Liver (tissue), 3 donors: ENCODE data around the gene LAMP1.

Experiments
- ATF3 ChIP-seq: IDR thresholded peaks from 2 replicates; pipeline ENCODE4 v1.6.1; 2016; ENCODE audit warnings: antibody characterized with exemption
- CTCF ChIP-seq: fragments of 150-350 bp; IDR thresholded peaks from 2 replicates; pipeline ENCODE4 v1.5.1; 2017; ENCODE audit warnings: improper control_type of control experiment, low read depth, low read length; ENCODE audit not compliant: missing input control
- EGR1 ChIP-seq, 2 donors: IDR thresholded peaks; 2 replicates each; pipeline ENCODE4 v1.6.1; 2016 to 2018; ENCODE audit warnings: antibody characterized with exemption in 2 of 2, low read depth in 2 of 2
- MAX ChIP-seq: IDR thresholded peaks from 2 replicates; pipeline ENCODE4 v1.6.1; 2016; ENCODE audit warnings: antibody characterized with exemption
- NR2F2 ChIP-seq: IDR thresholded peaks from 2 replicates; pipeline ENCODE4 v1.6.1; 2016; ENCODE audit warnings: antibody characterized with exemption
- donor health status: healthy.
- donor health status: healthy.

GRCh38 chr13:113273321-113273720, 23.7 kb upstream of the LAMP1 start:
- TF ChIP-seq NR2F2, result no peak
- no peak for TF ChIP-seq MAX
- TF ChIP-seq CTCF, result no peak
- no peak for TF ChIP-seq EGR1 (IDR thresholded peaks at IDR 0.05; ENCODE audit: low read depth in 2 of 2)
- no peak for TF ChIP-seq ATF3
